Thyroid gland (tissue), 4 donors: Measurements from ENCODE around the gene GPR156. TPM values are rescaled to one million over a fixed set of nuclear protein-coding genes. Genes with fewer than 3 reads are reported as not detected.

Experiments used
- small RNA-seq: library from RNA; depleted of rRNA; stranded (forward); fragments of <200 nt; gene quantifications from one replicate; pipeline ENCODE3, GENCODE V24; 2016
- total RNA-seq, 4 donors: library from RNA; depleted of rRNA; stranded (reverse); fragments of >200 nt; gene quantifications; one replicate each; pipeline ENCODE4 v1.2.3, GENCODE V29; 2016

Gene GPR156
- total RNA-seq, 4 donors from 2014 or later = not detected

Small RNA genes lying within 50 kb of the gene (small RNA-seq; reads per million reads assigned to genes)
- not detected for gene RF00019
- gene RN7SL397P = not detected

Other genes starting within 250 kb of the GPR156 start
- gene GSK3B, start 190.8 kb downstream of the GPR156 start, total RNA-seq = 10 to 100 TPM; 35.0 to 53.2 (median 44.0) TPM
- 10 to 100 TPM; 40.3 to 52.4 (median 44.6) TPM for gene LRRC58, start 64.1 kb upstream of the GPR156 start, total RNA-seq
- gene FSTL1, start 165.8 kb upstream of the GPR156 start, total RNA-seq = 100 to 1,000 TPM; 135 to 268 (median 228) TPM